Activated effector memory CD4-positive, alpha-beta T cell treated with Interleukin-2 at 50 U/mL for 16 hours (primary cell): ENCODE measurements around the gene PRKG1.
"Not testable (repeated sequence)": the region's sequence is repeated elsewhere in the genome, so short reads cannot be mapped to it uniquely, and the experiment has no call there.

Experiments used
- DNase-seq: peaks from one replicate; pipeline ENCODE4 v3.0.0-alpha.2; 2020

Gene PRKG1

DNA sequence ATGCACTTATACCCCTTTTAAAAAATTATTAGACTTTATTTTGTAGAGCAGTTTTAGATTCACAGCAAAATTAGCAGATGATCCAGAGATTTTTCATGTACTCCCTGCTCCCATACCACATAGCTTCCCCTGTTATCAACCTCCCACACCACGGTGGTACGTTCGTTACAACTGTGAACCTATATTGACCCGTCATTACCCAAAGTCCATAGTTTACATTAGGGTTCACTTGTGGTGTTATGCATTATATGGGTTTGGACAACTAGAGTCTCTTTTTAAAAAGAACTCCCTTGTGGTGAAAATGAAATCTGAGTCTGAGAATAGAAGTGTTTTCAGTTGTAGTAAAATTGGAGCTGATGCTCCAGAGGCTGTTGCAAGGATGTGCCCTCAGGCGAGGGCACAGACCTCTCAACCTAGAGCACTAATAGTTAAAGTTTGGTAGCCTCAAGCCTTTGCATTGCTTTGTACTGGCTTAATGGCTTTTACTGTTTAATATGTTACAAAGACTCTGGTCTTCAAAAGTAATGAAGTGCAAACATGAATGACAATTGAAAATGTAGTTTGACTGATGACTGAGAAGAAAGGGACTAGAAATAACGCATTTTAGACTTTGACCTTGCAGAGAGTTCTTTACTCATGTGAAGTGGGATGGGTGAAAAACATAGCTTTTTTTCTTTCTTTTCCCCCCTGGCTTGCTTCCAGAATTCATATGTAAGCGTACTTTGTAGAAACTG lies 655.7 kb downstream of the PRKG1 start:
- no peak for DNase-seq

DNA sequence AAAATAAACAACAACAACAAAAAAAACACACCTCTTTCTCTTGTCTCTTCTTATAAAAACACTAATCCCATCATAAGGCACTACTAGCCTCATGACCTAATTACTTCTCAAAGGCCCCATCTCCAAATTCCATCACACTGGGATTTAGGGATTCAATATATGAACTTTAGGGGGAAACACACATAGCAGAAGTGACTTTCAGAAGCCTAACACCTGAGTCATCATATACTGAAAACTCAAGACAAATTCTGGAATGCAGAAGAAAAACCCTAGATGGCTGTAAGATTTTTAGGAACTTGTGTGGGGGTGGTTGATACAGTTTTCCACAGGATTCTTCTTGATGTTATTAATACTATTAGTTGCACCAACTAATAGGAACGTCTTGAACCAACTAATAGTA lies 658.8 kb downstream of the PRKG1 start:
- DNase-seq = no peak

- DNase-seq = no peak
These were observed 668.9 kb downstream of the PRKG1 start for GRCh38 chr10:51743146-51743545.

- no peak for DNase-seq
These were observed 670.1 kb downstream of the PRKG1 start for GRCh38 chr10:51744235-51745000.

DNA sequence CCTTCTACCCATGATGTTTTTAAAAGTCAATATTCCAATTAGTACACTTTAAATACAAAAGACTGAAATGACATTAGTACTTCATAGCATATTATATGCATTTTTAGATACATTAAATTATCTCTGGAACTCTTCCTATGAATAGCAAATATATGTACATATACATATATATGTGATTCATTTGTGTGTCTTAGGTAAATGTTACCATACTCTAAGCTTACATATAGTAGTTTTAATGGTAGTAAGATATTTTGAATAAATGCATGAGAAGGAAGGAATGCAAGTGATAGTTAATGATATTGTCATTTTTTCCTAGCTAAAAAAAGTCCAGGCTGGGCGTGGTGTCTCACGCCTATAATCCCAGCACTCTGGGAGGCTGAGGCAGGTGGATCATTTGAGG lies 671.1 kb downstream of the PRKG1 start:
- no peak for DNase-seq

DNA sequence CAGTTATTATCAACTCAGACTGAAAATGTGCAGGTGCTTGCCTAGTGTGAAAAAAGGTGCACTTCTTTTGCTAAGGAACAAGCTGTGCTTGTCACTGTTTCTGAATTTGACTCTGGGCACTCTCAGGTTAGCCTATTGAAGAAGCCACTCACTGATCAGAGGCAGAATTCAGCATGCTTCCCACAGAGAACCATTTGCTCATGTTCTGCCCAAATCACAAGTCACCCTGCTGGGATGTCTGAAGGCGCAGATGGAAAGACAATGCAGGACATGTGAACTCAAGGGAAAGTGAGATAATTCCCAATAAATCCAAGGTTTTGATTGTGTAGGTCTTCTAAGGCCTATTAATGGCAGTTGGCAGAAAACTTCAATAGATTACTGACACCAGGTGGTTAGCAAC lies 672.9 kb downstream of the PRKG1 start:
- DNase-seq = no peak

DNA sequence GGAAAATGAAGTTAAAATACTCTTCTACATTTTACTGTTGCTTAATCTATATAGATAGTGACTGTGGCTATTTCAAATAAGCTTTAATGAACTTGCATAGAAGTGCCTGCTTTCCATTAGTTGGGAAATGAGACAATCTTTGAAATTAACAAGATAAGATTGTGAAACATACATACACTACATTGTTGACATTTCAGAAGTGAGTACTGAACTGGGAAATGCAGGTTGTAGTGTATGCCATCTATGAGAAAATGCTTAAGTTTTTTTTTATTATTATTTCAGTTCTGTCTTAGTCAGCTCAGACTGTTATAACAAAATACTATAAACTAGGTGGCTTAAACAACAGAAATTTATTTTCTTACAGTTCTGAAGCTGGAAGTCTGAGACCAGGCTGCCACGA lies 674.7 kb downstream of the PRKG1 start:
- DNase-seq = no peak

GRCh38 chr10:51758366-51758765 lies 684.1 kb downstream of the PRKG1 start:
- no peak for DNase-seq

- DNase-seq = not testable (repeated sequence)
These were observed 684.6 kb downstream of the PRKG1 start for GRCh38 chr10:51758838-51759237.

DNA sequence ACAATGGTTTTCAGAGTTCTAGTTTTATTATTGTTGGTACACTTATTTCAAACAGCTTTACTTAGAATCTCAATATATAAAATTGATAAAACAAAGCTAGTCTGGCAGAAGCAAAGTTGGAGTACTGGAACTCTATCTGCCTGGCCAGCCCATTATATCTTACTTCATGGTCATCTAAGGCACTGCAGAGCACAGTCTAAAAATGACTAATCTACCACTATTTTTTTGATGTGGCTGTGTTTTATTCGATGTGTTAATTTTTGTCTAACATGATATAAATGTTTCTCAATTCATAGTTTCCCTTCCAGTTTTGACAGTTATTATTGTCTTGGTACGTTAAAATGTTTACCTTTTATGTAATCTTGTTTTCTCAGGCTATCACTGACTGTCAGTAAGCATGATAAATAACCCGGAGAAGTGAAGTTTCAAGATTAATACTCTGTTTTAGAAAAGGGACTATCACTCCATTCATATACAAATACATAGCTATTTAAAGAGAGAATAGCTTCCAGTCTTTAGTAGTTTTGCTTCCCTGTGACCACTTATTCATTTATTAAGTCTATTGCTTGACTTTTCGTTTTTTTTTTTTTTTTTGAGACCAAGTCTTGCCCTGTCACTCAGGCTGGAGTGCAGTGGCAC lies 685.7 kb downstream of the PRKG1 start:
- no peak for DNase-seq

GRCh38 chr10:51760864-51761640 lies 686.8 kb downstream of the PRKG1 start:
- no peak for DNase-seq

DNA sequence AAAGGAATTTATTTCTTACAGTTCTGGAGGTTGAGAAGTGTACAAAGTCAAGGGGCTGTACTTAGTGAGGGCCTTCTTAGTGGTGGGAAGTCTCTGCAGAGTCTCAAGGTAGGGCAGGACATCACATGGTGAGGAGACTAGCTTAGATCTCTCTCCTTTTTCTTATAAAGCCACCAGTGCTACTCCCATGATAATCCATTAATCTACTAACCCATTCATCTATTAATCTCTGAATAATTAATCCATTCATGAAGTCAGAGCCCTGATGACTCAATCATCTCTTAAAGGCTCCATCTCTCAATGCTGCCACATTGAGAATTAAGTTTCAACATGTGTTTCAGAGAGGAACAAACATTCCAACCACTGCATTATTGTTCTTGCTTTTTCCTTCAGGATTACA lies 689.5 kb downstream of the PRKG1 start:
- DNase-seq = no peak

DNA sequence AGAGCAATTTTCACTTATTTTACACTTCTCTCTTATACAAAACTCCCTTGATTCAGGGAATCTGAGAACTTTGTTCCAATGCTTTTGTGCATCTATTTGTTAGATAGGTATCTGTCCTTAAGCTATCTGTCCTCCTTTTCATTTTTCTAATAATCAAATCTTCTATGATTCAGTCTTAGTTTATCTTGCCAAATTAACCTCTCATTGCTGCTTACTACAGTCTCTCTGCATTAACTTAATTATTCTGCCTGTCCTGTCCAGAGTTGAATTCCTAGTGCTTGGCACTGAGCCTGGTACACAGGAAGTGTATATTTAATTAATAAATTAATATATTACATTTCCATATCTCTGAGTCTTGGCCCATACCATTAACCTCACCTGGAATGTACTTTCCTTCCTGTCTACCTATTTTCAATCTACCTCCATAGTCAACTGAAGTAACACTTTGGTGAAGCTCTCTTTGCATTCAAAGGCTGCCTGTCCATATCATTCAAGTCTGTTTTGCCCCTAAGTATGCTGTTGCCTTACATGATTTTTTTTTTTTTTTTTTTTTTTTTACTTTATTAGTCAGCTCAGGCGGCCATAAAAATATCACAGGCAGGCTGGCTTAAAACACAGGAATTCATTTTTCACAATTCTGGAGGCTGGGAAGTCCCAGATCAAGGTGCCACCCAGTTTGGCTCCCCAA lies 691.1 kb downstream of the PRKG1 start:
- no peak for DNase-seq

DNA sequence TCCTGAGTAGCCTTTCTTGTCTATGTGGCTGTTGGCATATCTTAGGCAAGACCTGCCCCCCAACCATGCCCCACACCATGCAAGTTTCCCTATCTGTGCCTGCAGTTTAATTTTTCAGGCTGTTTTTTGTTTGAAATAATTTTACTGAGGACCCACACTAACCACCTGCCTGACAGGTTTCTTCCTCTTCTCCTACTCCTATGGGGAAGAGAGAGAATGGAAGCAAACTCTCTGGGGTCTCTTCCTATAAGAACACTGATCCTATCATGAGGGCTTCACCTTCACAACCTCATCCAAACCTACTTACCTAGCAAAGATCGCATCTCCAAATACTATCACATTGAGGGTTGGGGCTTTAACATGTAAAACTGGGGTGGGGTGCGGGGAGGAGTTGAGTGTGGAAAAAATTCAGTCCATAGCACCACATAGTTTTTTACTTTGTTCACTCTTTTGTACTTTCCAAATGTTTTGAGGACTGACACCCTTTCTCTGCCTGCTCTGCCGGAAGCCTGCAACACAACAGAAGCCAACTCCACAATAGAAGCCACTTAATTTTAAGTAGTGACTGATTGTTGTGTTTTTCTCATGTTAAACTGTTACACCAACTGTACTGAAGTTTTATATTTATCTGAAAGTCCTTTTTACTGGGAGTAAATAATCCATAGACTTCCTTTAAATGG lies 692.3 kb downstream of the PRKG1 start:
- DNase-seq = no peak

DNA sequence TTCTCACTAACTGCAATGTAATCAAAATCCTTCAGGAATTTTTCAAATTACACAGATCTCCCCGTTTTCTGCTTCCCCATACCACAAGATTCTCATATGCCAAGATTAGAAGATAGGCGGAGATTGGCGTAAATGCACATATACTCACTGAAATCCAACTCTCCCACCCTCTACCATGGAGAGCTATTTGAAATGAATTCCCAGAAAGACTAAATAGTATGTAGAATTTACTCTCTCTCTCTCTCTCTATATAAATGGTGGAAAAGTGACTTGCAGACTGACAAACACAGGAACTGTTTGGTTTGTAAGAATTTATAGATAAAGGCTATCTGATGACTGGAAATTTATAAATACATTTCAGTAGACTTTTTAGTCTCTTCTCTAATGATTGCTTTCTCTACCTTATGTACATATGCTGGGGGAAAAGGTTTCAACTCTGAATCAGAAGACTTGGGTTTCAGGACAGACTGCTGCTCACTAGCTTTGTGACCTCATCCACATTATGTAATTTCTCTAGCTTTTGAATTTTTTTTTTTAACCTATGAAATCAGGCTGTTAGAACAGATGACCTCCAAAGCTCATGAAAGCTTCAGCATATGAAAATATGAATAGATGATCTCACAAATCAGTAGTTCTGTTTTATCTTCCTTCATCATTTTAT lies 692.9 kb downstream of the PRKG1 start:
- no peak for DNase-seq

- no peak for DNase-seq
These were observed 694.7 kb downstream of the PRKG1 start for GRCh38 chr10:51768886-51769465.

GRCh38 chr10:51770709-51771108 lies 696.4 kb downstream of the PRKG1 start:
- no peak for DNase-seq

- DNase-seq = no peak
These were observed 698.1 kb downstream of the PRKG1 start for GRCh38 chr10:51772387-51772786.

GRCh38 chr10:51773681-51774080 lies 699.4 kb downstream of the PRKG1 start:
- no peak for DNase-seq

GRCh38 chr10:51783941-51784340 lies 709.7 kb downstream of the PRKG1 start:
- no peak for DNase-seq
